Measurements from ENCODE around the gene FDXACB1. TPM values are rescaled to one million over a fixed set of nuclear protein-coding genes. Genes with fewer than 3 reads are reported as not detected.

Gene FDXACB1
- total RNA-seq, 2 donors from 2014 or later = 0.90 to 2.0 TPM

DNA sequence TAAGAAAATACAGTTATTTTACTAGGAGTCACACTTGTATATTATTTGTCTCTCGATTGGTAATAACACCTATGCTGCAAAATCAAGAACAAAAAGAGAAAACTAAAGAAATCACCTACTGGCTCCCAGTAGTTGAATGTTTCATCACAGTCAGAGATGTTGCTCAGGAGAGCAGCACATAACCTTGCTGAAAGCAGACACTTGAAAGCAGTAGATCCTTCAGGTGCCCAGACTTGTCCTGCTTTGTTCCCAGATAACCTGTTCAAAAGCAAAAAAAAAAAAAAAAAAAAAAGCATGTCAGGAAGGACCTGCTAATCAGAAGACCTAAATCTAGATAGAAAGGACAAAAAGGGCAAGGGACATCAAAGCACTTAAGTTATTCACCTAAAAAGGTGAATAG, 8.9 kb downstream of the FDXACB1 start:
- Histone ChIP-seq H3K36me3 (peaks cover 7% of the 10 kb centered on the region), H3K9me3 (no peaks in the 10 kb centered on the region), H3K27me3 (no peaks in the 10 kb centered on the region), H3K4me1 (peaks cover 0 to 6% of the 10 kb centered on the region in 2 donors), H3K4me3 (no peak overlapping the region), H3K27ac (no peak overlapping the region)
- TF ChIP-seq, protein P1, sequence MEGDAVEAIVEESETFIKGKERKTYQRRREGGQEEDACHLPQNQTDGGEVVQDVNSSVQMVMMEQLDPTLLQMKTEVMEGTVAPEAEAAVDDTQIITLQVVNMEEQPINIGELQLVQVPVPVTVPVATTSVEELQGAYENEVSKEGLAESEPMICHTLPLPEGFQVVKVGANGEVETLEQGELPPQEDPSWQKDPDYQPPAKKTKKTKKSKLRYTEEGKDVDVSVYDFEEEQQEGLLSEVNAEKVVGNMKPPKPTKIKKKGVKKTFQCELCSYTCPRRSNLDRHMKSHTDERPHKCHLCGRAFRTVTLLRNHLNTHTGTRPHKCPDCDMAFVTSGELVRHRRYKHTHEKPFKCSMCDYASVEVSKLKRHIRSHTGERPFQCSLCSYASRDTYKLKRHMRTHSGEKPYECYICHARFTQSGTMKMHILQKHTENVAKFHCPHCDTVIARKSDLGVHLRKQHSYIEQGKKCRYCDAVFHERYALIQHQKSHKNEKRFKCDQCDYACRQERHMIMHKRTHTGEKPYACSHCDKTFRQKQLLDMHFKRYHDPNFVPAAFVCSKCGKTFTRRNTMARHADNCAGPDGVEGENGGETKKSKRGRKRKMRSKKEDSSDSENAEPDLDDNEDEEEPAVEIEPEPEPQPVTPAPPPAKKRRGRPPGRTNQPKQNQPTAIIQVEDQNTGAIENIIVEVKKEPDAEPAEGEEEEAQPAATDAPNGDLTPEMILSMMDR (IDR thresholded peaks at IDR 0.05) = no peak
- no peak for DNase-seq (ENCODE audit: low spot score)

DNA sequence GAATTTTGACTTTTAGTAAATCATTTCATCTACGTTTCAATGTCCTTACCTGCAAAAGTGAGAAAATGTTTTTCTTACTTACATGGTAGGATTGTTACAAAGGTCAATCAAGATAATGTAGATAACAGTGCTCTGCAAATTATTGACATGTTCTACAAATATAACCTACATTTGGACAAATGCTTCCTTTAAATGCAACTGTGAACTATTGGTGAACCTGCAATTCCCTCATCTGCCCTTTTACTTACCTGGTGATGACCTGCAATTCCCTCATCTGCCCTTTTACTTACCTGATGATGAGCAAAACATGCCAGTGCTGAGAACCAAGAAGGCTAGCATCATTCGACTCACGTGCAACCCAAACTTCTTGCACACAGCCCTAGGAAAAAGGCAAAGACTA, 18.7 kb downstream of the FDXACB1 start:
- H3K27me3 ChIP-seq = no peaks in the 10 kb centered on the region
- H3K4me1 ChIP-seq = no peaks in the 10 kb centered on the region
- TF ChIP-seq, protein P1 (IDR thresholded peaks at IDR 0.05) = no peak
- no peaks in the 10 kb centered on the region for H3K9me3 ChIP-seq
- H3K36me3 ChIP-seq = peaks cover 30% of the 10 kb centered on the region
- no peak for DNase-seq (ENCODE audit: low spot score)
- H3K27ac ChIP-seq = no peak overlapping the region
- H3K4me3 ChIP-seq = no peak overlapping the region

DNA sequence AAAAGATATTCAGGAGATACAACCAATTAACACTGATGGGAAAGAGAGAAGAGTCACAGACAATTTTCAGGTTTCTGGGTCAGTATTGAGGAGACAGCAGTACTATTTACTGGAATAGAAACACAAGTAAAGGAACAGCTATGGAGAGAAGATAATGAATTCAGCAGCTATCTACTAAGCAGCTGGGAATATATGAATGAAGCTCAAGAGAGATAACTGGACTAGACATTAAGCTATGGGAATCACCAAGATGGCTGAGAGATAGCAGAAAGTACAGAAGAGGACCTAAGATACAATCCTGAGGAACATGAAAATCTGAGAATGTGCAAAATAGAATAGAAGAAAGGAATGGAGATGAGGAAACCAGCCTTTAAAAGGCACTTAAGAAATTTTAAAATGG, 23.5 kb downstream of the FDXACB1 start:
- TF ChIP-seq, protein P1 (IDR thresholded peaks at IDR 0.05) = no peak
- no peaks in the 10 kb centered on the region for H3K4me1 ChIP-seq
- no peak overlapping the region for H3K27ac ChIP-seq
- H3K36me3 ChIP-seq = peaks cover 42% of the 10 kb centered on the region
- H3K27me3 ChIP-seq = no peaks in the 10 kb centered on the region
- DNase-seq (ENCODE audit: low spot score) = no peak
- no peaks in the 10 kb centered on the region for H3K9me3 ChIP-seq
- no peak overlapping the region for H3K4me3 ChIP-seq

DNA sequence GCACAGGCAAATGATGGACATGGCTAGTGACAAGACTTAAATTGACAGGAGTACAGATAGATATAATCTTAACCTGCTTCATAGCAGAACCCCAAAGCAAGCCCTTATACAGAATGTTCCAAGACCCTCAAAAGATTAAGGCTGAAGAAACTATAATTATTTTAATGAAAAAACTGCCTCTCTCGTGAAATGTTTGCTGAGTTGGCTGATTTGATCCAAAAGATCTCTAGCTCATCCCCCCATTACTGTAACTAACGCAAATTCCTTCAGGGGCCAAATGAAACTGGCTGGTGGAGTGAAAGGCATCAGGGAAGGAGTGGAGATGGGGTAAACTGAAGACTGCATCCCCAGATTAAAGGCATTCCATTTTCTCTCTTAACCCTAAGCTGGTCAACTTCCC, 26.9 kb downstream of the FDXACB1 start:
- TF ChIP-seq, protein P1 (IDR thresholded peaks at IDR 0.05) = no peak
- no peak overlapping the region for H3K4me3 ChIP-seq
- H3K27me3 ChIP-seq = no peaks in the 10 kb centered on the region
- no peak overlapping the region for H3K27ac ChIP-seq
- H3K4me1 ChIP-seq = no peaks in the 10 kb centered on the region
- H3K36me3 ChIP-seq = peaks cover 51% of the 10 kb centered on the region
- no peak for DNase-seq (ENCODE audit: low spot score)
- H3K9me3 ChIP-seq = no peaks in the 10 kb centered on the region

DNA sequence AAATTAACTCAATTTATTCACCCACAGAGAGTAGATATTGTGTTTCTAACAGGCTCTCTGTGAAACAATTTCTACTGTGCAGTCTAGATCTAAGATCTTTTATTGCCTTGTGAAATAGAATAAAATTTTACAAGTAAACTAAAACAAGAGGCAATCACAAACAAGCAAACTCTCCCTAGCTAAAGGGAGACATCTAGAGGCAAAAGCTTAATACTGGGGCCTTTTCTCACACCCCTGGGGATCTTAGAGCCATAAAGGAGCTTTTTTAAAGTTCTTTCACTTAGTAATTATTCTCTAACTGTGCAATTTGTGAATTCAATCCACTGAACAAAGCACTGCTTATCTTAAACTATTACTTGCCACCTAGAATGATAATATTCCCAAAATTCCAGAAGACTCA, 27.3 kb downstream of the FDXACB1 start:
- Histone ChIP-seq H3K27me3 (no peaks in the 10 kb centered on the region), H3K9me3 (no peaks in the 10 kb centered on the region), H3K36me3 (peaks cover 51% of the 10 kb centered on the region), H3K27ac (no peak overlapping the region), H3K4me3 (no peak overlapping the region), H3K4me1 (no peaks in the 10 kb centered on the region)
- TF ChIP-seq, protein P1 (IDR thresholded peaks at IDR 0.05) = peak in 1 of 2 donors; percentile 34
- DNase-seq (ENCODE audit: low spot score) = no peak

DNA sequence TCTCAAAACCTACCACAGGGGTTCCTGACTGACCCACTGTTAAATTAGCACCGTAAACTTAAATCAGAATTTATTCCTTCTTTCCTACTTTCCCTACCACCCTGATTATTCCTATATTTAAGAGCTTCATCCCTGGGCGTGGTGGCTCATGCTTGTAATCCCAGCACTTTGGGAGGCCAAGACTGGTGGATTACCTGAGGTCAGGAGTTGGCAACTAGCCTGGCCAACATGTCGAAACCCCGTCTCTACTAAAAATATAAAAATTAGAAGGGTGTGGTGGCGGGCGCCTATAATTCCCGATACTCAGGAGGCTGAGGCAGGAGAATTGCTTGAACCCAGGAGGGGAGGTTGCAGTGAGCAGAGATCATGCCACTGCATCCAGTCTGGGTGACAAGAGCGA, 27.9 kb downstream of the FDXACB1 start:
- no peak for DNase-seq (ENCODE audit: low spot score)
- Histone ChIP-seq H3K9me3 (no peaks in the 10 kb centered on the region), H3K27ac (no peak overlapping the region), H3K4me1 (no peaks in the 10 kb centered on the region), H3K4me3 (no peak overlapping the region), H3K27me3 (no peaks in the 10 kb centered on the region), H3K36me3 (peaks cover 51% of the 10 kb centered on the region)
- TF ChIP-seq, protein P1 (IDR thresholded peaks at IDR 0.05) = no peak

Data from right atrium auricular region (tissue), 2 donors.